Keratinocyte (primary cell): ENCODE results near the gene AHCTF1.

Experiments
- CTCF ChIP-seq, 3 experiments: IDR thresholded peaks in 1 of 3; conservative IDR thresholded peaks in 1 of 3; optimal IDR thresholded peaks in 1 of 3; 2 replicates in 2 of 3; 3 replicates in 1 of 3; pipeline versions ENCODE3 to v1.5.1; 2011; ENCODE audit warnings: low read length in 3 of 3, mild to moderate bottlenecking in 3 of 3, moderate library complexity in 2 of 3, control low read depth in 1 of 3, inconsistent platforms in 1 of 3; ENCODE audit not compliant: insufficient read depth in 2 of 3; ENCODE audit errors: extremely low read depth in 1 of 3
- EZH2 ChIP-seq: IDR thresholded peaks from one replicate; pipeline ENCODE4 v1.6.1; 2012; ENCODE audit warnings: inconsistent platforms, mild to moderate bottlenecking, low read length, moderate library complexity

GRCh38 chr1:246798606-246799496 is 132.9 kb downstream of the AHCTF1 start:
- no peak for TF ChIP-seq CTCF (optimal IDR thresholded peaks at IDR 0.05 in 1 of 3, IDR thresholded peaks at IDR 0.05 in 1 of 3, conservative IDR thresholded peaks at IDR 0.05 in 1 of 3; ENCODE audit: extremely low read depth in 1 of 3, insufficient read depth in 2 of 3, low read length in 3 of 3)
- no peak for TF ChIP-seq EZH2
